Measurements from ENCODE around the gene FAM3C. TPM values are rescaled to one million over a fixed set of nuclear protein-coding genes. Genes with fewer than 3 reads are reported as not detected.

Gene FAM3C
- total and polyA plus RNA-seq, 12 donors: 17.1 to 138 (median 36.8) TPM

DNA sequence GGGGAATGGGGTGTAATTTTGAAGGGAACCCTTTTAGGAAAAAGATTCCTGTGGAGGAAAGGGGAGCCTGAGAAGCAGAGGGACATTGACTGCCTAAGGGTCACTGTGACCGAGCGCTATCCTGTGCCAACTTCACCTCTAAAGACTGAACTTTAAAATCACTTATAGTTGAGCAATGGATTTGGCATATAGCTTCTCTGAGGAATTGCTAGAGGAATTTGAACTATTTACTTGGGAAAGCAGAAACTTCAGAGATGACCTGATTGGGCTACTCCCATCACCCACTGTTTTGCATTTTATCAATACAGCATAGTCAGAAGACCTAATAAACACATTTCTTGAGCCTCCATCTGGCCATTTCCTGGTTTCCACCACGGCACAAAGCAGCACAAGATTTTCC is 91.0 kb downstream of the FAM3C start:
- no peaks in the 10 kb centered on the region for H3K27me3 ChIP-seq
- no peaks in the 10 kb centered on the region for H3K4me1 ChIP-seq (replicated peaks in 1 of 2)
- no peaks in the 10 kb centered on the region for H3K36me3 ChIP-seq (replicated peaks in 1 of 2)
- H3K9me3 ChIP-seq (replicated peaks in 1 of 3): no peaks in the 10 kb centered on the region
- intact Hi-C loops (cut with DNase I): no loop called here
- 72 to 86% (median 78%) methylated on average over 3 of the region's 3 CpGs for WGBS, 4 donors
- no peak for DNase-seq
- H3K4me3 ChIP-seq: no peak overlapping the region
- no peak for TF ChIP-seq POLR2A (IDR thresholded peaks at IDR 0.05)
- TF ChIP-seq, protein P1, sequence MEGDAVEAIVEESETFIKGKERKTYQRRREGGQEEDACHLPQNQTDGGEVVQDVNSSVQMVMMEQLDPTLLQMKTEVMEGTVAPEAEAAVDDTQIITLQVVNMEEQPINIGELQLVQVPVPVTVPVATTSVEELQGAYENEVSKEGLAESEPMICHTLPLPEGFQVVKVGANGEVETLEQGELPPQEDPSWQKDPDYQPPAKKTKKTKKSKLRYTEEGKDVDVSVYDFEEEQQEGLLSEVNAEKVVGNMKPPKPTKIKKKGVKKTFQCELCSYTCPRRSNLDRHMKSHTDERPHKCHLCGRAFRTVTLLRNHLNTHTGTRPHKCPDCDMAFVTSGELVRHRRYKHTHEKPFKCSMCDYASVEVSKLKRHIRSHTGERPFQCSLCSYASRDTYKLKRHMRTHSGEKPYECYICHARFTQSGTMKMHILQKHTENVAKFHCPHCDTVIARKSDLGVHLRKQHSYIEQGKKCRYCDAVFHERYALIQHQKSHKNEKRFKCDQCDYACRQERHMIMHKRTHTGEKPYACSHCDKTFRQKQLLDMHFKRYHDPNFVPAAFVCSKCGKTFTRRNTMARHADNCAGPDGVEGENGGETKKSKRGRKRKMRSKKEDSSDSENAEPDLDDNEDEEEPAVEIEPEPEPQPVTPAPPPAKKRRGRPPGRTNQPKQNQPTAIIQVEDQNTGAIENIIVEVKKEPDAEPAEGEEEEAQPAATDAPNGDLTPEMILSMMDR (IDR thresholded peaks at IDR 0.05): no peak
- no peak overlapping the region for H3K27ac ChIP-seq

DNA sequence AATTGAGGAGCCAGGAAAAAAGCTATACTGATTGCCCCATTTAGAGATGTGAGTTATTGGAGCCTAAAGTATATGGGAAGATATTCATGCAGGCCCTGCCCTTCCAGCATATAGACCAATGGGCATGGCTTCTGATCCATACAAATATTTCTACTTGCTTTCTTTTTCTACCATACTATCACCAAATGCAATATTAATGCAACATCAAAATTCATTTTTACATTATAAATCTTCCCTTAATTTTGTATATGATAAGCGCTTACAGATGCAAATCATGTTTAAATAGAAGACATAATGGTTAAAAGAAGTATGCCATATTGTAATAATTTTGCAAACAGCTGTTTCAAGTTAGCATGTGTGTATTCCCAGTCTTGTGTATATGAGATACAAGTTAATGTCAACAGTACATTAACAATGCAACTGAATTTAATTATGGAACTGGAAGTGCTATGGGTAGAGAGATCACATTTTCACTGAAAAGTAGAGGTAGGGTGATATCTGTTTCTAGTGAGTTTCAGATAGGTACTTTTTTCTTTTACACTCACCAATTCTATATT is 91.9 kb downstream of the FAM3C start:
- whole genome bisulfite sequencing, 4 donors: 96 to 100% (median 97%) methylated on average over 1 of the region's 1 CpG
- Histone ChIP-seq H3K9me3 (replicated peaks in 1 of 3) (no peaks in the 10 kb centered on the region), H3K4me1 (replicated peaks in 1 of 2) (no peaks in the 10 kb centered on the region), H3K27ac (no peak overlapping the region), H3K27me3 (no peaks in the 10 kb centered on the region), H3K36me3 (replicated peaks in 1 of 2) (no peaks in the 10 kb centered on the region), H3K4me3 (no peak overlapping the region)
- DNase-seq: no peak
- intact Hi-C loops (cut with DNase I): no loop called here
- TF ChIP-seq POLR2A (IDR thresholded peaks at IDR 0.05): no peak
- TF ChIP-seq, protein P1 (IDR thresholded peaks at IDR 0.05): no peak

DNA sequence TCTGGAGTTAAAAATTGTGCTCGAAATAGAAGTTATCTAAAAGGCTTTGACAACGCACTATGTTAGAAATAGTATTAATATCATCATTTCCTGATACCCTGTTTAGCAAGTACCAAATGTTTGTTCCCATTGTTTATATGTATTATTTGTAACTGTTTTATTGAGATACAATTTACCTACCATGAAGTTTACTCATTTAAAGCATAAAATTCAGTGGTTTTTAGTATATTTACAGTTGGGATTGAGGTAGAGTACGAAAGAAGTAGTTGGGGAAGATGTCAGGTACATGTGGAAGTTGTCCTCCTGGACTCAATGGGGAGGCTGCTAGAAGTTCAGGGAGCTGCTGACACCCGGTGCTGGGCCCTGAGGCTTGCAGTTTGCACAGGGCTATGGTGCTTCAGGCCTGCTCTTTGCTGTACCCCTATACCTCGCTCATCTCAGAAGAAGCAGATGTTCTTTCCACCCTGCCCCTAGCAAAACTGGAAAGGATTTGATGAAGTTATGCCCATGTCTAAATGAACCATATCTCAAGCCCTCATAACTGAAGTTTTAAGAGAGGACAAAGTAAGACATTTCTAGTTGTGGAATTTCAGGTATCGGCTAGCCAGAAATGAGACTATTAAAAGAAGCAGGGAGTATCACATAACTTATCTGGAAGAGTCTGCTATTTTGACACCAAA is 92.5 kb downstream of the FAM3C start:
- intact Hi-C loops (cut with DNase I): no loop called here
- H3K4me3 ChIP-seq: no peak overlapping the region
- 92 to 94% (median 93%) methylated on average over 6 of the region's 6 CpGs for WGBS, 4 donors

DNA sequence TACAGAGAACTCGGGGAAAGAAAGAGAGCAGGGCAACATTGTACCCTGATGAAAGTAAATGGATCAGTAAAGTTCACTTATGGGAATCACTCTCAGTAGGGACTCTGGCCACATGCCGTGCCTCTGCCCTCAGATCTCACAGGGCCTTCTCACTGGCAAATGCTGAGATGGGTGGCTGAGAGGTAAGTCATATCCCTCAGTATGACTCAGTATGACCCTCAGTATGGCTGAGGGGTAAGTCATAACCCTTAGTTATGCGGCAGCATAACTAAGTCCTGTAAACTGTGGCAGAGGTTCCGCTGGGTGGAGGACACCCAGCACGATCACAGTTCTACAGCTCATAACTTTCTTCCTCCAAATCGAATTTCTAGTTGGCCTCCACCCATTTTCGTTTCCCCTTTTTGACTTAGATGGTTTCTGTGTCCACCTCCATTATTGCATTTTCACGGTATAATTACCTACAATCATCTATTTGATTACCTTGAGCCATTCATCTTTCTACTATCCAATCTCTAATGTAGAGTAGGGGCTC is 93.8 kb downstream of the FAM3C start:
- H3K27me3 ChIP-seq: no peaks in the 10 kb centered on the region
- intact Hi-C loops (cut with DNase I): no loop called here
- H3K36me3 ChIP-seq (replicated peaks in 1 of 2): no peaks in the 10 kb centered on the region
- H3K4me3 ChIP-seq: no peak overlapping the region
- H3K27ac ChIP-seq: no peak overlapping the region
- no peak for TF ChIP-seq POLR2A (IDR thresholded peaks at IDR 0.05)
- TF ChIP-seq, protein P1 (IDR thresholded peaks at IDR 0.05): no peak
- WGBS, 4 donors: 84 to 91% (median 87%) methylated on average over 8 of the region's 8 CpGs
- no peaks in the 10 kb centered on the region for H3K4me1 ChIP-seq (replicated peaks in 1 of 2)
- no peaks in the 10 kb centered on the region for H3K9me3 ChIP-seq (replicated peaks in 1 of 3)
- no peak for DNase-seq

More for the DNA sequence above, 92.5 kb downstream of the FAM3C start:
- Histone ChIP-seq H3K27me3 (no peaks in the 10 kb centered on the region), H3K27ac (no peak overlapping the region), H3K9me3 (replicated peaks in 1 of 3) (no peaks in the 10 kb centered on the region), H3K4me1 (replicated peaks in 1 of 2) (no peaks in the 10 kb centered on the region), H3K36me3 (replicated peaks in 1 of 2) (no peaks in the 10 kb centered on the region)
- TF ChIP-seq, protein P1 (IDR thresholded peaks at IDR 0.05): no peak
- no peak for TF ChIP-seq POLR2A (IDR thresholded peaks at IDR 0.05)
- DNase-seq: no peak
